Left lung (tissue), 10 donors: ENCODE results near the gene CD180. TPM values are rescaled to one million over a fixed set of nuclear protein-coding genes. Genes with fewer than 3 reads are reported as not detected.

ENCODE experiments used
- ATAC-seq: fragments of 200-7000 bp; cut with Tn5 transposase; one replicate; pipeline ENCODE4 v1.9.1; 2020; ENCODE audit warnings: moderate library complexity
- DNase-seq, 4 donors: peaks; one replicate each; pipeline ENCODE4 v3.0.0-alpha.2; 2013 to 2020
- H3K27ac ChIP-seq, 2 donors: fragments of 200-600 bp; sonication (generic) in 1 of 2; one replicate each; pipeline versions ENCODE4 v1.5.0 to v1.8.0; 2020 to 2021
- H3K27me3 ChIP-seq, 2 donors: fragments of 200-600 bp; sonication (generic) in 1 of 2; one replicate each; pipeline versions ENCODE4 v1.5.0 to v1.8.0; 2020 to 2021
- H3K36me3 ChIP-seq, 2 donors: fragments of 200-600 bp; sonication (generic) in 1 of 2; one replicate each; pipeline versions ENCODE4 v1.5.0 to v1.8.0; 2020 to 2021
- H3K4me1 ChIP-seq, 2 donors: fragments of 200-600 bp; one replicate each; pipeline ENCODE4 v1.8.0; 2021
- H3K4me3 ChIP-seq, 2 donors: fragments of 200-600 bp; sonication (generic) in 1 of 2; one replicate each; pipeline versions ENCODE4 v1.5.0 to v1.8.0; 2020 to 2021; ENCODE audit warnings: mild to moderate bottlenecking in 1 of 2
- H3K9me3 ChIP-seq, 2 donors: fragments of 200-600 bp; sonication (generic) in 1 of 2; one replicate each; pipeline versions ENCODE4 v1.5.0 to v1.8.0; 2020 to 2021
- intact Hi-C, 2 donors: fragments of 100-400 bp; cut with DNase I; formaldehyde crosslinking; loops; one replicate each; pipeline versions ENCODE4 v1.11.2 to v1.14.2; 2022
- polyA plus RNA-seq, 6 donors: library from polyadenylated mRNA; unstranded; fragments of 120-200 nt; gene quantifications; one replicate each; pipeline ENCODE4 v1.2.1, GENCODE V29; 2013; ENCODE audit not compliant: insufficient read length in 6 of 6
- total RNA-seq, 2 donors: library from RNA; stranded (reverse); fragmentation: NEBNext Ultra II Directional; extraction: Animal tissue kit (Norgen Biotek cat#: 25700); gene quantifications; one replicate each; pipeline ENCODE4 v1.2.1, GENCODE V29; 2021
- TF ChIP-seq, protein P1 (sequence below), 2 donors: fragments of 200-600 bp; sonication (generic) in 1 of 2; IDR thresholded peaks; one replicate each; pipeline versions ENCODE4 v1.5.0 to v1.8.0; 2021; ENCODE audit warnings: antibody characterized with exemption in 2 of 2
- donor health status: DM: no; HTN: yes; CAD: no.
- donor health status: DM: no; HTN: no; CAD: no.

The CD180 gene
- total and polyA plus RNA-seq, 8 donors, result 0.53 to 9.4 (median 1.1) TPM

- intact Hi-C loops, result no loop called here
- ATAC-seq (no peak), DNase-seq (no peak)
- TF ChIP-seq, protein P1, sequence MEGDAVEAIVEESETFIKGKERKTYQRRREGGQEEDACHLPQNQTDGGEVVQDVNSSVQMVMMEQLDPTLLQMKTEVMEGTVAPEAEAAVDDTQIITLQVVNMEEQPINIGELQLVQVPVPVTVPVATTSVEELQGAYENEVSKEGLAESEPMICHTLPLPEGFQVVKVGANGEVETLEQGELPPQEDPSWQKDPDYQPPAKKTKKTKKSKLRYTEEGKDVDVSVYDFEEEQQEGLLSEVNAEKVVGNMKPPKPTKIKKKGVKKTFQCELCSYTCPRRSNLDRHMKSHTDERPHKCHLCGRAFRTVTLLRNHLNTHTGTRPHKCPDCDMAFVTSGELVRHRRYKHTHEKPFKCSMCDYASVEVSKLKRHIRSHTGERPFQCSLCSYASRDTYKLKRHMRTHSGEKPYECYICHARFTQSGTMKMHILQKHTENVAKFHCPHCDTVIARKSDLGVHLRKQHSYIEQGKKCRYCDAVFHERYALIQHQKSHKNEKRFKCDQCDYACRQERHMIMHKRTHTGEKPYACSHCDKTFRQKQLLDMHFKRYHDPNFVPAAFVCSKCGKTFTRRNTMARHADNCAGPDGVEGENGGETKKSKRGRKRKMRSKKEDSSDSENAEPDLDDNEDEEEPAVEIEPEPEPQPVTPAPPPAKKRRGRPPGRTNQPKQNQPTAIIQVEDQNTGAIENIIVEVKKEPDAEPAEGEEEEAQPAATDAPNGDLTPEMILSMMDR (IDR thresholded peaks at IDR 0.05), result no peak
- Histone ChIP-seq H3K36me3 (no peaks in the 10 kb centered on the region), H3K4me1 (peaks cover 0 to 19% of the 10 kb centered on the region in 2 donors), H3K27me3 (no peaks in the 10 kb centered on the region), H3K9me3 (no peaks in the 10 kb centered on the region), H3K27ac (no peak overlapping the region), H3K4me3 (no peak overlapping the region)
Measured at GRCh38 chr5:67222243-67223025, 25.8 kb upstream of the CD180 start.

DNA sequence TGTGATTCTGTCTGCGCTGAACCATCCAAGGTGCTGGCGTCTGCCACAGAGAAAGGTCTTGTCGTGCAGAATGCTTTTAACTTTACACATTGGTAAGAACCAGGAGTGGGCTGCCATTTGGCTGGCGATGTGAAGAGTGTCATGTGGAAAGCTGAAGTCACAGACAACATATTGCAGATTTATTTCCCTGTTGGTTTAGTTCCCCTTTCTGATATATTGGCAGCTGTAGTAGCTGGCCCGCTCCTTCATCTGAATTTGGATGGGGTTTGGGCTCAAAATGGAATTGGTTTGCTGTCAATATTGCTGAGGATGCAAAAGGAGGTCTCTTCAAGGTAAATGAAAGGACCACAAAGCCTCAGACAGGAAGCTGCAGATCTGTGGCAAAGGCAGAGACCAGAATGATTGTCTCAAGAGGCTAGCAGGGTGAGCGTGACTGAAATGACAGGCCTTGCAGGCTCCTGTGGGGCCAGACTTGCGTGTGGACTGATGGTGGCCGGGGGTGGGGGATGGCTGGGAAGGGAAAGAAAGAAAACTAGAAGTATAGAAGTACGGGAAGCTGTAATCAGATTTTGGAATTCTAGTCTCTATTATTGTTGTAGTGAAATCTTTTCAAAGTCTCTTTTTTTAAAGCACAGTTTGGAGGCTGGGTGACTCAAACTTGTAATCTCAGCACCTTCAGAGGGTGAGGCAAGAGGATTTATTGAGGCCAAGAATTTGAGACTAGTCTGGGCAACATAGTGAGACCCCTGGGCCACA, 25.1 kb upstream of the CD180 start:
- TF ChIP-seq, protein P1 (IDR thresholded peaks at IDR 0.05), result no peak
- H3K36me3 ChIP-seq, result no peaks in the 10 kb centered on the region
- ATAC-seq (peak; percentile 45), DNase-seq (no peak)
- no peak overlapping the region for H3K4me3 ChIP-seq
- no peaks in the 10 kb centered on the region for H3K9me3 ChIP-seq
- peaks cover under 1 to 23% of the 10 kb centered on the region in 2 donors for H3K4me1 ChIP-seq
- intact Hi-C loops, result no loop called here
- H3K27me3 ChIP-seq, result no peaks in the 10 kb centered on the region
- peak overlapping the region in 1 of 2 donors; percentile 7 for H3K27ac ChIP-seq

GRCh38 chr5:67216564-67216963, 20.0 kb upstream of the CD180 start:
- Histone ChIP-seq H3K27me3 (no peaks in the 10 kb centered on the region), H3K4me1 (peaks cover 19 to 30% of the 10 kb centered on the region in 2 donors), H3K36me3 (no peaks in the 10 kb centered on the region), H3K4me3 (no peak overlapping the region), H3K27ac (peak overlapping the region; percentile 75 to 86), H3K9me3 (no peaks in the 10 kb centered on the region)
- TF ChIP-seq, protein P1 (IDR thresholded peaks at IDR 0.05), result no peak
- ATAC-seq, result no peak
- no peak for DNase-seq
- intact Hi-C loops, result no loop called here

- no peaks in the 10 kb centered on the region for H3K36me3 ChIP-seq
- no peaks in the 10 kb centered on the region for H3K27me3 ChIP-seq
- TF ChIP-seq, protein P1 (IDR thresholded peaks at IDR 0.05), result no peak
- H3K9me3 ChIP-seq, result no peaks in the 10 kb centered on the region
- ATAC-seq, result peak; percentile 91
- peak in 3 of 4 donors; percentile 83 to 93 (median 88) for DNase-seq
- peaks cover 19 to 24% of the 10 kb centered on the region in 2 donors for H3K4me1 ChIP-seq
- peak overlapping the region; percentile 75 to 86 for H3K27ac ChIP-seq
- intact Hi-C loops, result no loop called here
- peak overlapping the region in 1 of 2 donors; percentile 23 for H3K4me3 ChIP-seq
Measured at GRCh38 chr5:67215519-67216471, 19.2 kb upstream of the CD180 start.
